HCT116 (cell line): Measurements from ENCODE around the gene TSR1. TPM values are rescaled to one million over a fixed set of nuclear protein-coding genes. Genes with fewer than 3 reads are reported as not detected.
A peak's percentile ranks its signal among the peaks of the same experiment; 100 is the strongest.

ENCODE experiments used
- ATAC-seq: fragments of 200-7000 bp; cut with Tn5 transposase; 2 replicates; pipeline ENCODE4 v1.9.1; 2020; ENCODE audit warnings: mild to moderate bottlenecking, moderate library complexity
- BruUV-seq: library from RNA; stranded (reverse); fragments of 400-500 nt; replicated peaks from 2 replicates; lab custom pipeline; 2021; lab: Mats Ljungman, UMichigan
- CTCF ChIA-PET: fragments of 300-600 bp; sonication (Branson Sonifier 250); formaldehyde crosslinking; loops from one replicate; lab custom pipeline; 2021; ENCODE audit warnings: antibody characterized with exemption; lab: Charles Lee
- POLR2A ChIA-PET: fragments of 300-600, 350-600 bp; sonication (Branson Sonifier 250); formaldehyde crosslinking; loops from one replicate; lab custom pipeline; 2021; ENCODE audit warnings: antibody characterized with exemption; lab: Charles Lee
- RAD21 ChIA-PET, 2 experiments: fragments of 300-600 bp; sonication (Branson Sonifier 250); formaldehyde crosslinking; loops; one replicate each; lab custom pipeline; 2023; ENCODE audit warnings: low total read pairs in 2 of 2; ENCODE audit not compliant: uncharacterized antibody in 2 of 2, unreplicated experiment in 2 of 2, low non-redundant PET in 1 of 2; lab: Charles Lee
- DNase-seq: peaks from one replicate; pipeline ENCODE4 v3.0.0-alpha.2; 2010; ENCODE audit warnings: low read depth, low spot score
- H2AFZ ChIP-seq: fragments of 200-600 bp; shearing (Covaris generic), sonication (generic); 2 replicates; pipeline ENCODE4 v1.6.1; 2017; ENCODE audit warnings: low read depth, mixed run types, mixed read lengths, antibody characterized with exemption, low read length; ENCODE audit not compliant: poor library complexity, severe bottlenecking
- H3K27ac ChIP-seq: 2 replicates; pipeline ENCODE4 v1.5.1; 2012; ENCODE audit warnings: low read depth, low read length
- H3K27me3 ChIP-seq: fragments of 200-600 bp; sonication (generic); 2 replicates; pipeline ENCODE4 v1.6.1; 2016; ENCODE audit warnings: mixed run types, low read length, mixed read lengths; ENCODE audit not compliant: insufficient read depth
- H3K36me3 ChIP-seq, 2 experiments: fragments of 200-500 bp in 1 of 2; fragments of 200-600 bp in 1 of 2; sonication (Bioruptor generic) in 1 of 2; sonication (generic) in 1 of 2; 2 replicates each; pipeline versions ENCODE4 v1.5.1 to v1.6.1; 2014 to 2016; ENCODE audit warnings: low read length in 2 of 2, inconsistent platforms in 1 of 2, mixed read lengths in 1 of 2, mixed run types in 1 of 2; ENCODE audit not compliant: insufficient read depth in 2 of 2, control insufficient read depth in 1 of 2
- H3K4me1 ChIP-seq, 2 experiments: fragments of 200-600 bp in 1 of 2; sonication (generic) in 1 of 2; 2 replicates each; pipeline versions ENCODE4 v1.5.1 to v1.6.1; 2012 to 2017; ENCODE audit warnings: low read length in 2 of 2, inconsistent platforms in 1 of 2, mild to moderate bottlenecking in 1 of 2, mixed read lengths in 1 of 2, mixed run types in 1 of 2, moderate library complexity in 1 of 2; ENCODE audit not compliant: insufficient read depth in 2 of 2, control insufficient read depth in 1 of 2
- H3K4me2 ChIP-seq: fragments of 200-600 bp; sonication (generic); 2 replicates; pipeline ENCODE4 v1.6.1; 2017; ENCODE audit warnings: mixed run types, low read length, mixed read lengths
- H3K4me3 ChIP-seq, 2 experiments: fragments of 200-600 bp in 1 of 2; sonication (generic) in 1 of 2; replicated peaks in 1 of 2; 2 replicates each; pipeline ENCODE4 v1.5.1; 2011 to 2016; ENCODE audit warnings: low read length in 2 of 2, control low read depth in 1 of 2, low read depth in 1 of 2, mild to moderate bottlenecking in 1 of 2, mixed read lengths in 1 of 2, mixed run types in 1 of 2
- H3K79me2 ChIP-seq: fragments of 200-600 bp; sonication (generic); 2 replicates; pipeline ENCODE4 v1.6.1; 2017; ENCODE audit warnings: mild to moderate bottlenecking, mixed run types, low read length, moderate library complexity, mixed read lengths; ENCODE audit not compliant: insufficient read depth
- H3K9ac ChIP-seq: fragments of 200-600 bp; sonication (generic); 2 replicates; pipeline ENCODE4 v1.6.1; 2016; ENCODE audit warnings: low read length, mixed read lengths
- H3K9me2 ChIP-seq: fragments of 200-600 bp; sonication (generic), shearing (Covaris generic); 2 replicates; pipeline ENCODE4 v1.6.1; 2017; ENCODE audit warnings: mixed run types, mild to moderate bottlenecking, moderate library complexity; ENCODE audit not compliant: insufficient read depth
- H3K9me3 ChIP-seq, 2 experiments: fragments of 200-500 bp in 1 of 2; fragments of 200-600 bp in 1 of 2; sonication (Bioruptor generic) in 1 of 2; sonication (generic) in 1 of 2; 2 replicates each; pipeline ENCODE4 v1.6.1; 2014 to 2017; ENCODE audit warnings: low read length in 2 of 2, mixed read lengths in 2 of 2, inconsistent platforms in 1 of 2, low read depth in 1 of 2, mild to moderate bottlenecking in 1 of 2, mixed run types in 1 of 2, moderate library complexity in 1 of 2; ENCODE audit not compliant: control insufficient read depth in 1 of 2, insufficient read depth in 1 of 2
- H4K20me1 ChIP-seq: fragments of 200-600 bp; sonication (generic), shearing (Covaris generic); 2 replicates; pipeline ENCODE4 v1.6.1; 2017; ENCODE audit warnings: mixed run types, mild to moderate bottlenecking, moderate library complexity; ENCODE audit not compliant: insufficient read depth
- EGR1 ChIP-seq: IDR thresholded peaks from 2 replicates; pipeline ENCODE4 v1.6.1; 2012; ENCODE audit warnings: low read depth
- ELF1 ChIP-seq: IDR thresholded peaks from 2 replicates; pipeline ENCODE4 v1.6.1; 2012; ENCODE audit warnings: low read depth, borderline replicate concordance
- POLR2A ChIP-seq: IDR thresholded peaks from 2 replicates; pipeline ENCODE4 v1.7.0; 2011; ENCODE audit warnings: borderline replicate concordance; ENCODE audit not compliant: insufficient read depth, insufficient read length; ENCODE audit errors: extremely low read depth
- POLR2AphosphoS5 ChIP-seq: IDR thresholded peaks from 2 replicates; pipeline ENCODE4 v1.6.1; 2011; ENCODE audit warnings: mild to moderate bottlenecking, low read depth, low read length, moderate library complexity
- SP1 ChIP-seq: IDR thresholded peaks from 2 replicates; pipeline ENCODE4 v1.6.1; 2012; ENCODE audit warnings: low read depth
- SRF ChIP-seq: IDR thresholded peaks from 2 replicates; pipeline ENCODE4 v1.6.1; 2012; ENCODE audit warnings: low read depth
- ZFX ChIP-seq: fragments of 450-650 bp; IDR thresholded peaks from 2 replicates; pipeline ENCODE4 v1.6.1; 2017
- intact Hi-C: fragments of 100-400 bp; cut with micrococcal nuclease; formaldehyde crosslinking; loops from 2 replicates; pipeline ENCODE4 v1.10.0; 2022
- total RNA-seq: library from RNA; stranded (reverse); gene quantifications from one replicate; pipeline ENCODE4 v1.2.1, GENCODE V29; 2021; ENCODE audit not compliant: unreplicated experiment

TSR1 gene
- total RNA-seq, 1 experiment from 2014 or later, result 77.2 TPM

GRCh38 chr17:2304931-2305330 lies 31.3 kb downstream of the TSR1 start:
- peak overlapping the region; percentile 92 for H3K9ac ChIP-seq
- intact Hi-C loops, result no loop called here
- peaks cover 0 to 5% of the 10 kb centered on the region in 2 experiments; a peak in 2 of 4 replicates for H3K36me3 ChIP-seq
- ChIA-PET POLR2A (no interaction called here), RAD21 (no interaction called here), CTCF (no interaction called here)
- H3K4me3 ChIP-seq, result peak overlapping the region; percentile 91 to 99
- DNase-seq (no peak), ATAC-seq (no peak)
- peaks cover 7 to 15% of the 10 kb centered on the region in 2 experiments; a peak in 2 of 4 replicates for H3K4me1 ChIP-seq
- BruUV-seq, result TSS peak; percentile 83
- no peaks in the 10 kb centered on the region for H3K9me3 ChIP-seq
- no peak overlapping the region for H2AFZ ChIP-seq
- H3K27me3 ChIP-seq, result no peaks in the 10 kb centered on the region
- peaks cover 46% of the 10 kb centered on the region for H3K79me2 ChIP-seq
- H3K4me2 ChIP-seq, result peak overlapping the region; percentile 77
- no peaks in the 10 kb centered on the region; the same call in 1 of the 2 replicates for H4K20me1 ChIP-seq
- no peaks in the 10 kb centered on the region for H3K9me2 ChIP-seq
- H3K27ac ChIP-seq, result peak overlapping the region; percentile 92; the same call in 1 of the 2 replicates
- 0 out of 2 replicates have a peak, but pooled peaks have one; percentile 8 for TF ChIP-seq SP1
- TF ChIP-seq ZFX, result no peak
- TF ChIP-seq SRF, result no peak
- TF ChIP-seq POLR2A, result no peak

GRCh38 chr17:2303204-2304188 lies 32.8 kb downstream of the TSR1 start, which contains the start of the genes SMG6 and SRR:
Gene SMG6, minus strand, starts transcription at chr17:2303785. Its CDS starts 65 bp downstream, at chr17:2303720.
Gene SRR, plus strand, starts transcription at chr17:2303950. Its CDS starts 11,611 bp downstream, at chr17:2315561.
- ATAC-seq, result peak; percentile 89
- Histone ChIP-seq H2AFZ (no peak within 1 kb of the TSS), H3K4me1 (peaks cover 7 to 15% of the 10 kb centered on the region in 2 experiments; a peak in 2 of 4 replicates), H3K27ac (peak within 1 kb of the TSS; percentile 92), H3K9ac (peak within 1 kb of the TSS; percentile 92), H3K36me3 (peaks cover 8 to 13% of the 10 kb centered on the region in 2 experiments; a peak in 3 of 4 replicates), H3K4me3 (peak within 1 kb of the TSS; percentile 91 to 99), H3K27me3 (no peaks in the 10 kb centered on the region), H3K79me2 (peaks cover 50% of the 10 kb centered on the region), H3K4me2 (peak within 1 kb of the TSS; percentile 77)
- RAD21 ChIA-PET, result no interaction called here
- POLR2A ChIA-PET, result interaction anchor here (0.8 to 1.3 kb wide), 5 partner anchors 9 to 97 kb away, joined by 3 to 5 read pairs (median 3); partner anchors contain the start of gene TSR1
- DNase-seq, result peak; percentile 68
- CTCF ChIA-PET, result interaction anchor here (1.2 to 1.3 kb wide), 2 partner anchors 59 to 245 kb away, joined by 3 to 4 read pairs; no protein-coding TSS in a partner anchor
- no TSS peak for BruUV-seq
- TF ChIP-seq SP1 (peak; percentile 64; the same call in 1 of the 2 replicates), ZFX (peak; percentile 76), EGR1 (peak; percentile 55), POLR2AphosphoS5 (peak; percentile 71), POLR2A (peak; percentile 29), ELF1 (no peak)
- TF ChIP-seq, all 23 proteins: peak for 5
- intact Hi-C loops, result no loop called here
- Histone ChIP-seq H3K9me3 (no peaks in the 10 kb centered on the region), H4K20me1 (no peaks in the 10 kb centered on the region; the same call in 1 of the 2 replicates), H3K9me2 (no peaks in the 10 kb centered on the region)
